GM21529 (cell line): ENCODE data around the gene WRAP73.
"Not testable (repeated sequence)": the region's sequence is repeated elsewhere in the genome, so short reads cannot be mapped to it uniquely, and the experiment has no call there.

Experiments used
- ATAC-seq: cut with Tn5 transposase; IDR thresholded peaks from one replicate; pipeline ENCODE4 v1.9.1; 2021; ENCODE audit not compliant: unreplicated experiment

WRAP73 gene

DNA sequence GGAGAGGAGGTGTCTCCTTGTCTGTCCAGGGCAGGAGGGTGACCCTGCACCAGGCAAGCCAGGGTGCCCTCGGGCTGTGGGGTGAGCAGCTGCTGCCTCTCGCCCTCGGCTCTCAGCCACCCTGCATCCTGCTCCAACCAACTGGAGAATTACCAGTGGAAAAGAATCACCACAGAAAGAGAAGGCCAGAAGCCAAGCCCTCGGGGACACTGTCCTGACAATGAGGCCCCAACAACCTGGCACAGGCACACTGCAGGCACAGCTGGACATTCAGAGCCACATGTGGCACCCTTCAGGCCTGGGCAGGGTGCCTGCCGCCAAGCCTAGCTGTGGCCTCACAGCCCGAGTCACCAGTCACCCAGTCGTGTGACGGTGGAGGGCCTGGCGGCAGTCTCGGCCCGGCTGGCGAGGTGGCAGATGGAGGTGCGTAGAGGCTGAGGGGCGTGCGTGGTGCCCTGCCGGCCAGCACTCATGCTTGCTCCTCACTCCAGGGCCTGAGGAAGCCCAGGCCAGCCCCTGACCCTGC, 50.6 kb downstream of the WRAP73 start:
- no peak for ATAC-seq

DNA sequence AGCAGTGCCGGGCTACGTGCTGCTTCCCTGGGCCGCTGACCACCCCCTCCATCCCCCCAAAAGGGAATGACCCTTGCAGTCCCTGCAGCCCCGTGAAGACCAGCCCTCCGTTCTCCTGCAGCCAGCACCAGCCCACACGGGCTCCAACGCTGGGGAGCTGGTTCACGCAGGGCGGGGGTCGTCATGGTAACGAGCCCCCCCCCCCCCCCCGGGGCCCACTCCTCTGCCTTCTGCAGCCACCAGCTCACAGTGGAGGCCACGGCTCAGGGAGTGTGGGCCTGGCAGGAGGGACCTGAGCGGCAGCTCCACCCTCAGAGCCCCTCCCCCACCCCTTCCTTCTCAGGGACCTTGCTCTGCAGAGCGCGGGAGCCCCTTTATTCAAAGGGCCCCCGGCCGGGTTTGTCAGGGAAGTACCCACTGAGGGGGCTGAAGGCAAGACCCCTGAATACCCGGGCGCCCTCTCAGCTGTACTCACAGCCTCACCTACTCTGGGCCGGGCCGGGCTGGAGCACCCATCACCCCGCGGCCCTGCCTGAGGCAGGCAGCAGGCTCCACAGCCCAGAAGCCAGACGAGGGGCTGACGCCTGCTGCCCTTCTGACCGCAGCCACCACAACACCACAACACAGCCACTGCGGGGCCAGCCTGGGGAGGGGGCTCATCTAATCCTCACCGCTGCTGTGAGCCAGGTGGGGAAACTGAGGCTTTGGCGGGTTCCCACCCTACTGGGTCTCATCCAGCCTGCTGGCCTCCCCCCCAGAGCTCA, 51.2 kb downstream of the WRAP73 start:
- ATAC-seq = no peak

DNA sequence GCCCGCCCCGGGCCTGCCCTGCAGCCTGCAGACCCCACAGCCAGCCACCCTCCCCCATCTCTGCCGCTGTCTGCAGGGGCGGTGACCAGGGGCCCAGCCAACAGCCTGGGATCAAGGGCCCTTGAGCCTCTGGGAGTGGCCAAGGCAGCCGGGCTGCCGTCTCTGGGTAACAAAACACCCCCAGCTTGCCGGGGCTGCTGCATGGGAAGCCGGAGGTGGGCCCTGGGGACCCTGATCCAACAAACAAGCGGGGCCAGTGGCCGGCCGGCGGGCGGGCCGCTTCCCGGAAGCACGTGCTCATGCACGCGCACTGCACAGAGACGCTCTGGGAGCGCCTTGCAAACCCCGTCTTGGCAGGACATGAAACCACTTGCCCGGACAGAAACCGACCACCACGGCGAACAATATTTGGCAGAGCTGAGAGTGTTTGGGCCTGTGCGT, 51.8 kb downstream of the WRAP73 start:
- no peak for ATAC-seq

DNA sequence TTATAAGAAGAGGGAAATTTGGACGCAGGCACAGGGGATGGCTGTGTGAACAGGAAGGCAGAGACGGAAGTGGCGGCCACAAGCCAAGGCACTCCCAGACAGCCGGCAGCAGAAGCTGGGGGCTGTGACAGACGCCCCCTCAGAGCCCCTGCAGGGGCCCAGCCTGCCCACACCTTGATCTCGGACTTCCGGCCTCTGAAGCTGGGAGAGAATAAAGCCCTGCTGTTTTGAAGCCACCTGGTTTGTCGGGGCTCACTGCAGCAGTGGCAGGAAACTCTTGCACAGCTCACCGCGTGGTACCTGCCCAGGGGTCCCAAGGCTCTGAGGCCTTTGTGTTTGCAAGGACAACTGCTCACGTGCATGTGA, 52.3 kb downstream of the WRAP73 start:
- no peak for ATAC-seq

DNA sequence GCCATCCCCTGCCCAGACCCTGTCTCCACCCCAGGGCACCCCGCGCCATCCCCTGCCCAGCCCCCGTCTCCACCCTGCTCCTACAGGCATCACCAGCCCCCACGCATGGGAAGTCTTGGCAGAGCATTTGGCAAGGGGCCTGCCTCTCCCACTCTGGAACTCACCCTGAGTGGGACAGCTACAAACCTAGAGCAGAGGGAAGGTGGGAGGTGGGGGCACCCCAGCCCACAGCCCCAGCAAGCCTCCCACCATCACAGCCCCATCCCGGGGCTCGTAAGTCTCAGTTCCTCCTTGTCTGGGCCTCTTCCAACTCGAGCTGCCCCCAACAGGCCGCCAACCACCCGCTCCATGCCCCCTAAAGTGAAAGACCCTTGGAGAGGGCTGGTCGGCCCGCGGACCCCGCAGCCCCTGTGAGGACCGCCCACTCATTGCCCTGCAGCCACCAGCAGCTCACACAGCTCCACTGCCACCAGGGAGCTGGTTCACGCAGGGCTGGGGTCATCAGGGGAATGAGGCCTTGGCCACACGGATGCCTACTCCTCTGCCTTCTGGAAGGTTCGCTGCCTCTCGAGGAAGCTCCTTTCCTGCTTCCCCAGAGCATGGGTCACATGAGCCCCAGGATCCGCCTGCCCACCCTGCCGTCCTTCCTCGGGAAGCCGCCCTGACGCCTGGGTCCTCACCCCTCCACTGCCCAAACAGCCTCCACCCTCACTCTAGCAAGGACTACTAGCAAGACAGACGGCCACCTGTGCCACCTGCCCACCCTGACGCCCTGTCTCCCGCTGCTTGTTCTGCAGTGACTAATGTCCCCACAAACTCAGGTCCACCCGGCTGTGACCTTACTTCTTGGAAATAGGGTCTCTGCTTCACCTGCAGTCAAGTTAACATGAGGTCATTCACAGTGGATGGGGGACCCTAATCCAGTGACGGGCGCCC, 53.0 kb downstream of the WRAP73 start:
- ATAC-seq = no peak

DNA sequence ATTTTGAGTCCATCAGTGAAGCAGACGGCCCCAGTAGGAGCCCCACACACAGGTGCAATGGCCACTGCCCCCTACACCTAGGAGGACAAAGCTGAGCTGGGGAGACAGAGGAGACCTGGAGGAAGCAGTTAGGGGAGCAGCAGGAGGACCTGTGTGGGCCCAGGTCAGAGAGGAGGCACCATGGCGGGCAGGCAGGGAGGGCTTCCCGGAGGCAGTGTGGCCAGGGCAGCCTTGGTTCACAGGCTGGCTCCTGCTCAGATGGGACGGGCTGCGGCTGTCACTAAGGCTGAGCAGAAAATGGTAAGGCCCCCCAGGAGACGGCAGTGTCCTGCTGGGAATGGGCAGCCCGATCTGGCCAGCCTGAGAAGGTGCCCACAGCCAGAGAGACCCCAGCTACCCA, 54.0 kb downstream of the WRAP73 start:
- ATAC-seq = no peak

DNA sequence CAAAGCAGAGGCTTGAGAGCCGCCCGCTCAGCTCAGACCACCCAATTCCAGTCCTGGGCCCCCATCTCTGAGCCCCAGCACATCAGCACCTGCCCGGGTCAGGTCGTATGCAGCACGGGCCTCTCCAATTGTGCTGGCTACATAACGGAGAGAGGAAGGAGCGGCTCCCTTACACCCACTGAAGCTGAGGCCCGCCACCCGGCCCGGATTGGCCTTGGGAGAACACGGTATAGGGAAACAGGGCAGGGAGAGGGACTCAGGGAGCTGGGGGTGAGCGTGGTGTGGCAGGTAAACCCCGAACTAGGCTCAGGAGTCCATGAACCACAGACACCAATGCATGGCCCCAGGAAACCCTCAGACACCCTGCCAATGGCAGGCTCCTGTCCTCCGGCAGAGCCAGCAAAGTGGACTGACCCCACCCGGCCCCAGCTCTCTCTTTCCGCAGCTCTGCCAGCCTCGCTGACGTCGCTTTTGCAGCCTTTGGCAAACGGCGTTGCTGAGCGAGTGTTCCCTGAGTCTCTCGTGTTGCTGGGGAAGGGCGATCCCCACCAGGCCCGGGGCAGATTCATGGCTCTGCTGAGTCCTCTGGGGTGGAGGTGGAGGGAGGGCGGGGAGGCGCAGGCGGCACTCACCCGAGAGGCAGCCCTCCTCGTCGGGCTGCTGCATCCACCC, 55.1 kb downstream of the WRAP73 start:
- ATAC-seq = no peak

DNA sequence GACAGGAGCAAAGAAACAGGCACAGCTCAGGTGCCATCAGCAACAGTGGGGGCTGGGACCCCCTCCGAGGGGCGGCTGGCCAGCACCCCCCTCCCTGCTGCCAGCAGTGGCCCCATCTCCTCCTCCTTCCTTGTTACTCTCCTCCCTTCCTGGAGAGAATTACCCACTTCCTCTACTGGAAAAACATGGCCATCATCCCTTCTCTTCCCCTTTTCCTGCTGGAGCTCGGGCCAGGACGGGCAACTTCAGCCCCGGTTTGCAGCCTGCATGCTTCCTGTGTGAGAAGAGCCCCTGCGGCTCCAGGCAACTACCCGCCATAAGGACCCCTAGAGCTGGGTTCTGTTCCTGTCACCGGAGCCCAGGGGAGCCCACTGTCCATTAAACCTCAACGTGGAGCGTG, 56.2 kb downstream of the WRAP73 start:
- no peak for ATAC-seq

DNA sequence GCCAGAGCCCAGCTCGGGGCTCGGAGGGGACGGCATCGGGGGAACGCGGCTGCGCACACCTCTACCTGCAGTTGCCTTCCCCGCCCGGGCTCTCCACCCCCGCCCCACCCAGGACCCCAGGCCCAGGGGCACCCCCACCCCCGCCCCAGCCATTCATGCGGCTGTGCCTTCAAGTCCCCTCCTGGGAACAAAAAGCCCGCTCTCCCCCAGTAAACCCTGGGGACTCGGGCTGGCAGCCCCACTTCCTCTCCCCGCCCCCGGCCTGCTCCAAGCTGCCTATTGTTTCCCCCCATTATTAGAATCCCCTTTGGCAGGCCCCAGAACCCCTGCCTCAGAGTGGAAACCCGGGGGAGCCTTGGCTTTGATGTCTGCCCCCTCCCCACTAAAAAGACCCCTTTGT, 56.6 kb downstream of the WRAP73 start:
- ATAC-seq = no peak

DNA sequence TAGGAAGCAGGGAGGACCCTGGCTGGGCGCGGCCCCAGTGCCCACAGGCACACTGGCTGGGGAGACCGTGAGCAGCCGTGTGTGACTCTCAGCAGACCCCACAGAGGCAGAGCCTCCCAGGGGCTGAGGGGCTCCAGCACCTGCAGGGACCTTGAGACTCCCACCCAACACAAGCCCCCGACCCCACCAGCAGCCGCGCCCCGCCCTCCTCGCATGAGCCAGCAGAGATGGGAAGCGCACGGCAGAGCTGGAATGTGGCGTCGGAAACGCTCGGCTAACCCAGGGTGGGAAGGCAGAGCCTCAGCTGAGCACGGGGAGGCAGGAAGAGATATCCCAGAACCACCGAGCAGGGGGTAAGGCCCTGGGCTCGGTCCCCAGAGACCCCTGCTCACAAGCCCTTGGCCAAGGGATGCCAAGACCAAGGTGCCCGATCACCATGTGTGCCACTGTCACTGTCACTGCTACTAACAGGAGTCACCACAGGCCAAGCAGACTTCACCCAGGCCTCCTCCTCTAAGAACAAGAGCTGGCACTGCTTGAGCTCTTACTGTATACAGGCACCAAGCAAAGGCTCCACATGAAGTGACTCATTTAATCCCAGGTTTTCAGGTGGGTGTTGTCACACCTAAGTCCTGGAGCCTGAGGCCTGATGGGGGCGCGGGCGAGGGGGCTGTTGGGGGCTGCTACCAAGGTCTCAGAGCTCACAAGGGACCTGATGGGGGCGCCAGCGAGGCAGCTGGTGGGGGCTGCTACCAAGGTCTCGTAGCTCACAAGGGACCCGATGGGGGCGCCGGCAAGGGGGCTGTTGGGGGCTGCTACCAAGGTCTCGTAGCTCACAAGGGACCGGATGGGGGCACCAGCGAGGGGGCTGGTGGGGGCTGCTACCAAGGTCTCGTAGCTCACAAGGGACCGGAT, 58.7 kb downstream of the WRAP73 start:
- ATAC-seq = no peak

DNA sequence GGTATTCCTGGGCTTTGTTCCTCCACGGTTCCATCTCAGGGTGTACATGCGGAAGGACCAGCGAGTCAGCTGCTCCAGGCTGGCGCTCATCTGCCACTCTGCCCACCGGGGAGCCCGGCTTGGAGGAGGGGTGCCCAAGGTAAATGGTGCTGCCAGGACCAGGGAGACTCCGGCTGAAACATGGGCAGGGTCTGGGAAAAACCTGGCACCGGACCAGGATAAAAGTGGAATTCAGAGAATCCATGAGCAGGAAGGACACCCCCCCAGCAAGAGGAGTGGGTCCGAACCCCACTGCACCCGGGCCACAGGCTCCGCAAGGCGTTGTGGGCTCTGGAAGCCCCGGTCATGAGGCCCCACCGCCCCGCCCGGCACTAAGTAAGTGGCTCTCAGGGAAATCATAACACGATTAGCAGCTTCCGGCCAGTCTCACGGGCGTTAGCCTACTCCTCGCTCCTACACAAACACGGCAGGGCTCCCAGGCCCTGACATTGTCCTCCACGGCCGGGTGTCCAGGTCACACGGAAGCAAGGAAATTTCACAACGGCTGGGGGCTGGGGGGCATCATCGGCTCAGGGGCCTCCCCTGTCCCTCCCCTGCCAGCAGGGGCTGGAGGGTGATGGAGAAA, 59.7 kb downstream of the WRAP73 start:
- ATAC-seq = no peak

DNA sequence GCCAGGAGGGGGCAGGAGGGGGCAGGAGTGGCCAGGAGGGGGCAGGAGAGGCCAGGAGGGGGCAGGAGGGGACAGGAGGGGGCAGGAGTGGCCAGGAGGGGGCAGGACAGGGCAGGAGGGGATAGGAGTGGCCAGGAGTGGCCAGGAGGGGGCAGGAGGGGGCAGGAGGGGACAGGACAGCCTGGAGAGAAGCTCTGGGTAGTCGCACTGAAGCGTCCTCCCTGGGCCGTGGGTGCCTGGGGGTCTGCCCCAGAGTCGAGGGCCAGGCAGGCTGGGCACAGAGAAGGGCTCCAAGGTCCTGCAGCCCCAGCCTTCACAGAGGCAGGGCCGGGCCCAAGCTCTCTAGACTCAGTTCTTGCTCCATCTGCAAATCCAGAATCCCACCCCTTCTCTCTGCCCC, 61.5 kb downstream of the WRAP73 start:
- no peak for ATAC-seq

DNA sequence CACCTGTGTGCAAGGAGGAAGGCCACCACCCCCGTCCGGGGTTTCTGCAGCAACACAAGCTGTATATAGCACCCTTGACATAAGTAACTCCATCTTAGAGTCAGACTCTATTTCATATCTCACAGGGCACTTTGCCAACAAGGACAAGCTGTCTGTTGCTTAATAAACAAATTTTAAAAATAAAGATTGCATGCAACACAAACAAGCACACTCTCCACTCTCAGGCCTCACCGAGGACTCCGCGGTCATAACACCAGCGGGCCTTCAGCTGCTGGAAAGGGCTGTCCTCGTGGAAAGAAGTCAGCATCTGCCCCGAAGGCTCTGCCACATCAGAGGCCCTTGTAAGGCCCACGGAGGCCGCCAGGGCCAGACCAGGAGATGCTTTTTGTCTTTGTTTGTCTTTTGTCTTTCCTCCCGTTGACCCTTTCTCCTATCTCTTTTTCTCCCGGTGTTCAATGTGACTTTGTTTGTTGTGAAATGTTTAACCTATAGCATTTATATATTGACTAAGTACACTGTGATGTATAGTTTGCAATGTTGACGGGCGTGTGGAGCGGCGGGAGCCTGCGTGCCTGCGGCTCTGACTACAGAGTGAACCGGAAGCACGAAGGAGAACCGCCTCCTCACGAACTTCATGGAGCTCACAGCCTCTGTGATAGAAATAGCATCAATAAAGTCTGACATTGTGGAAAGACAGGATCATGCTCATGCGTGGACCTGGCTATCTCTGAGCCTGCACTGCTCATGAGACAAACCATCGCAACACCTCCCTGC, 62.7 kb downstream of the WRAP73 start:
- ATAC-seq = no peak

DNA sequence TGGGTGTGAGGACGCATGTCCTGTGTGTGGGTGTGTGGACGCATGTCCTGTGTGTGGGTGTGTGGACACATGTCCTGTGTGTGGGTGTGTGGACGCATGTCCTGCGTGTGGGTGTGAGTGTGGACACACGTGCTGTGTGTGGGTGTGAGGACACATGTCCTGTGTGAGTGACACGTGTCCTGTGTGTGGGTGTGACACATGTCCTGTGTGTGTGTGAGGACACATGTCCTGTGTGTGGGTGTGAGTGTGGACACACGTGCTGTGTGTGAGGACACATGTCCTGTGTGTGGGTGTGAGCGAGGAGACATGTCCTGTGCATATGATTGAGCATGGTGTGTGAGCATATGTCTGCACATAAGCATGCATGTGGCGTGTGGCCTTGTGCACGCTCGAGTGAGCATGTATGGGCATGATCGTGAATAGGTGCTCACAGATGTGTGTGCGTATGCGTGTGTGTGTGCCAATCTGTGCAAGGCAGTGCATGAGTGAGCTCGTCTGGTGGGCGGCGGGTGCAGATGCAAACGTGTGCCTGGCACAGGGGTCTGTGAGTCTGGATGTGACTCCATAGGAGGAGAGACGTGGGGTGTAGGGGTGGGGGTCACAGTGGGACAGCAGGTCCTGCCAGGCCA, 63.8 kb downstream of the WRAP73 start:
- ATAC-seq = no peak

DNA sequence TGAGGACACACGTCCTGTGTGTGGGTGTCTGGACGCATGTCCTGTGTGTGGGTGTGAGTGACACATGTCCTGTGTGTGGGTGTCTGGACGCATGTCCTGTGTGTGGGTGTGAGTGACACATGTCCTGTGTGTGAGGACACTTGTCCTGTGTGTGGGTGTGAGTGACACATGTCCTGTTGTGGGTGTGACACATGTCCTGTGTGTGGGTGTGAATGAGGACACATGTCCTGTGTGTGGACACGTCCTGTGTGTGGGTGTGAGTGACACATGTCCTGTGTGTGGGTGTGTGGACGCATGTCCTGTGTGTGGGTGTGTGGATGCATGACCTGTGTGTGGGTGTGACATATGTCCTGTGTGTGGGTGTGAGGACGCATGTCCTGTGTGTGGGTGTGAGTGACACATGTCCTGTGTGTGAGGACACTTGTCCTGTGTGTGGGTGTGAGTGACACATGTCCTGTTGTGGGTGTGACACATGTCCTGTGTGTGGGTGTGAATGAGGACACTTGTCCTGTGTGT, 64.5 kb downstream of the WRAP73 start:
- ATAC-seq = not testable (repeated sequence)

DNA sequence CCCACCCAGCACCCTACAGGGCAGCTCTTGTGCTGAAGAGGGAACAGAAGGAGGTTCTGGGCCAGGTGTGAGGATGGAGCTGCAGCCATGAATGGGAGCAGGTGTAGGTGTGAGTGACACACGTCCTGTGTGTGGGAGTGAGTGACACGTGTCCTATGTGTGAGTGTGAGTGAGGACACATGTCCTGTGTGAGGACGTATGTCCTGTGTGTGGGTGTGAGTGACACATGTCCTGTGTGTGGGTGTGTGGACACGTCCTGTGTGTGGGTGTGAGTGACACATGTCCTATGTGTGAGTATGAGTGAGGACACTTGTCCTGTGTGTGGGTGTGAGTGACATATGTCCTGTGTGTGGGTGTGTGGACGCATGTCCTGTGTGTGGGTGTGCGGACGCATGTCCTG, 65.0 kb downstream of the WRAP73 start:
- no peak for ATAC-seq

DNA sequence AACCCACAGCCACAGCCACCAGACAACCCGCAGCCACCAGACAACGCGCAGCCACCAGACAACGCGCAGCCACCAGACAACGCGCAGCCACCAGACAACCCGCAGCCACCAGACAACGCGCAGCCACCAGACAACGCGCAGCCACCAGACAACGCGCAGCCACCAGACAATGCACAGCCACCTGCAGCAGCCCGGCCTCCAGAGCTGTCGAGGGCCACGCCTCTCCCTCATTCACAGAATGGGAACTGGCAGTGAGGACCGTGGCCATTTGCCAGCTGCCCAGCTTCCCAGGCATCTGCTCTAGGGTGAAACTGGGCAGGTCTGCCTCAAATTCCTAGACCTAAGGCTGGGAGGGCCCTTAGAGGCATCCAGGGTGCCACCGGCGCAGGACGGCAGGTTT, 66.2 kb downstream of the WRAP73 start:
- not testable (repeated sequence) for ATAC-seq

DNA sequence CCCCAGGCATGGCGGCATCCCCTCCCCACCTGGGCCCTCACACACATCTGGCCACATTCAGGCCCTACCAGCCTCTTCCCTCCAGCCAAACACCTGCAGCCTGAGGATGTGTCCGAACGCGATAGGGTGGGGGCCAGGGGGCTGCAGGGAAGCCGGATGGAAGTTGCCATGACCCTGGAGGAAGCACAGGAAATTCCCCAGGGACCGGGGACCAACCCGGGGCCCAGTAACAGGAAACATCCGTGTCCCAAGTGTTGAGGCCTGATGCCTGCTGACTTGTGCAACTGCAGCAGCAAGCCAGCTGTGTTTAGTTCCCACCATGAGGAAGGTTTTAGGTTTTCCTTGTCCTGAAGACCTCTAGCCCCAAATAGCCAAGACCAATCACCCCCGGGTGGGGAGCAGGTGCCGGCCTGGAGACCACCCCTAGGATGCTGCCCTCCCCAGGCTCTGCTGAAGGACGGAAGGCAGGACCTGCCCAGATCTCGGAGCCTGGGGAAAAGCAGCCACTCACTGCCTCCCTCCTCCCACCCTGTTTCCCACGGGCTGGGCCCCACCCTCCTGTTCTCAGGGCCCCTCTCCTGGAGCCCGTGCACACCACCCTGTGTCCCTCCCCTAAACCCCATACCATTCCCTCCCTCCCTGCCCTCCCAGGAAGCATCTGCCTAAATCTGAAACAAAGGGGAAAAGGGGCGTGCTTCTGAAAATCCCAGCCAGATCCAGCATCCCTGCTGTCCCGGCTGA, 68.4 kb downstream of the WRAP73 start:
- ATAC-seq = no peak
